Astrocyte (in vitro differentiated cells and primary cell): ENCODE results near the gene SLC35D2.

Experiments used
- EZH2 ChIP-seq: IDR thresholded peaks from 2 replicates; pipeline ENCODE4 v1.6.1; 2012; ENCODE audit warnings: mild to moderate bottlenecking, low read length, inconsistent platforms; ENCODE audit not compliant: insufficient read depth
- TF ChIP-seq, protein P1 (sequence below): IDR thresholded peaks from 2 replicates; pipeline ENCODE4 v1.5.1; 2011; ENCODE audit warnings: low read depth, mild to moderate bottlenecking, inconsistent platforms, low read length, moderate library complexity; ENCODE audit not compliant: insufficient read depth

DNA sequence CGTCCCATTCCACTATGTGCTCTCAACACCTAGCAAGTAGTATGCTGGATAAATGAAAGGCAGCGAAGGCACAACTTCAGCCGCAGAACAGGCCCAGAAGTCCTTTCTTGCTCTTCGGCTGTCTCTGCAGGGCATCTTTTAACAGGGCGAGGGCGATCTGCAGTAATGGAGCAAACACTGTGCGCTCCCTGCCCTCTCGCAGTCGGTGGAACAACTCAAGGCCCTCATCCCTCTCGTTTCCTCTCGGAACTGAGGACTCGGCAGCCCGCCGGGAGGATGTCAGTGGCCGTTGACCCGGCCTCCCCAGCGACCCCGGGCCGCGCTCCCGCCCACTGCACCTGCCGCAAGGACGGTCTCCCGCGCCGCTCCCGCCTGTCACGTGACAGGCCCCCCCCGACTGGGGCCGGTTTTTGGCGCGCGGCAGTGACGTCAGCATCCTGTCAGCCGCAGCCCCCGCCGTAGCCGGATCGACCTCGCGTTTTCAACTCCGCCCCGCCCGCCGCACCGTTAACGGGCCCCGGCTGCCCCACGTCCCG, 33.6 kb upstream of the SLC35D2 start:
- TF ChIP-seq, protein P1, sequence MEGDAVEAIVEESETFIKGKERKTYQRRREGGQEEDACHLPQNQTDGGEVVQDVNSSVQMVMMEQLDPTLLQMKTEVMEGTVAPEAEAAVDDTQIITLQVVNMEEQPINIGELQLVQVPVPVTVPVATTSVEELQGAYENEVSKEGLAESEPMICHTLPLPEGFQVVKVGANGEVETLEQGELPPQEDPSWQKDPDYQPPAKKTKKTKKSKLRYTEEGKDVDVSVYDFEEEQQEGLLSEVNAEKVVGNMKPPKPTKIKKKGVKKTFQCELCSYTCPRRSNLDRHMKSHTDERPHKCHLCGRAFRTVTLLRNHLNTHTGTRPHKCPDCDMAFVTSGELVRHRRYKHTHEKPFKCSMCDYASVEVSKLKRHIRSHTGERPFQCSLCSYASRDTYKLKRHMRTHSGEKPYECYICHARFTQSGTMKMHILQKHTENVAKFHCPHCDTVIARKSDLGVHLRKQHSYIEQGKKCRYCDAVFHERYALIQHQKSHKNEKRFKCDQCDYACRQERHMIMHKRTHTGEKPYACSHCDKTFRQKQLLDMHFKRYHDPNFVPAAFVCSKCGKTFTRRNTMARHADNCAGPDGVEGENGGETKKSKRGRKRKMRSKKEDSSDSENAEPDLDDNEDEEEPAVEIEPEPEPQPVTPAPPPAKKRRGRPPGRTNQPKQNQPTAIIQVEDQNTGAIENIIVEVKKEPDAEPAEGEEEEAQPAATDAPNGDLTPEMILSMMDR = no peak
- TF ChIP-seq EZH2 = no peak
